SIG-M5 treated with dmso at 0.1 percent for 504 hours (cell line): ENCODE results near the gene RAP1B.

Experiments
- DNase-seq: peaks from one replicate; lab custom pipeline; 2025; ENCODE audit not compliant: unreplicated experiment; lab: John Stamatoyannopoulos, UW

The RAP1B gene

GRCh38 chr12:68686595-68687521 is 76.2 kb downstream of the RAP1B start, which contains the start of gene NUP107:
Gene NUP107, plus strand, starts transcription at chr12:68686978. Its CDS starts 88 bp downstream, at chr12:68687066.
- peak; percentile 99 for DNase-seq

- no peak for DNase-seq
These were observed 84.8 kb downstream of the RAP1B start for GRCh38 chr12:68695454-68695853.

- no peak for DNase-seq
These were observed 88.8 kb downstream of the RAP1B start for GRCh38 chr12:68699486-68699885.
